H54 (cell line): ENCODE measurements around the gene BANK1.

Experiments used
- DNase-seq: peaks from one replicate; pipeline ENCODE4 v3.0.0; 2011; ENCODE audit warnings: low spot score, mixed read lengths; ENCODE audit not compliant: insufficient read length
- FAIRE-seq: peaks from 3 replicates; lab custom pipeline; 2011; peaks lifted over from hg19 to GRCh38; lab: Jason Lieb, UNC
- POLR2A ChIP-seq: IDR thresholded peaks from 2 replicates; pipeline ENCODE4 v1.6.1; 2011; ENCODE audit warnings: low read depth, mild to moderate bottlenecking, low read length

The BANK1 gene

DNA sequence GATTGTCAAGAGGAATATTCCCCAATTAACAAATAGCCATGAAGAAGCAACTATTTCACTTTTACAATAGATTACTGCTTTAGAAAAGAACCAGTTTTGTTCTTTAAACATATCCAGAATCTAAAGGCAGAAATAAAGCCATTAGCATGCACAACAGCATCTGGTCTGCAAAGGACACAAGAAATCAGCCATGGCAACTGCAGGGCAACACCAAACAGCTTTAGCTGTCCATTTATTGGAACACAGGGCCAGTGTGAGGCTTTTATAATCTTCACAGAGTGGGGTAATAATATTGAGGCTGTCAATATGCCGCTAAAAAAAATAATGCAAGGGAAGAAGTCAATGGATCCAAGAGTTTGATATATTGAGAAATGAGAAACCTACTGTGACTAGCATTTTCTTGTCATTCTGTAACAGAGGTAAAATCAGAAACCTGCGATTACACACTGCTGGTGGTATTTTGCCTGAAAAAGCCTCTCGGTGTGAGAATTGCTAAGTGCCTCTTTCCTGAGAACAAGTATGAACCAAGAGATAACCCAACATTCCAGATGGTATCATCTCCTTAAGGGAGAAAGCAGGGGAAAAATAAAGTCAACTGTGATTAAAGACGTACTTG lies 2.7 kb upstream of the BANK1 start:
- FAIRE-seq (no peak), DNase-seq (no peak)
- TF ChIP-seq POLR2A, result no peak

DNA sequence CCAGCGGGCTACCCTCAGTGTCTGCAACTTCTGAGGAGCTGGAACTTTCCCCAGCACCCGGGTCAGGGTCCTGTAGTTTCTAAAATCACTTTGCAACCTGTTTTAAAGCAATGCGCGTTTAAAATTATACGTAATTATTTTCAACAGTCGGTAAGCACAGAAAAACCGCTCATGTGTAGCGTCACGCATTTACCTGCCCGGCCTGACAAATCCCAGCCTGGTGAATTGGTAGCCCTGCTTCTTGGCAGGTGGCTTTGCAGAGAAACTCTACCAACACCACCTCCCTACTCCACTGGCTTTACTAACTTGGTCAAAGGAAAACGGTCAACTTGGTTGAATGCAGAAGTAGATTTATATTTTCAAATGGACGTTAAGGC lies 640 bp downstream of the BANK1 start:
- DNase-seq, result no peak
- no peak for TF ChIP-seq POLR2A
- FAIRE-seq, result no peak

DNA sequence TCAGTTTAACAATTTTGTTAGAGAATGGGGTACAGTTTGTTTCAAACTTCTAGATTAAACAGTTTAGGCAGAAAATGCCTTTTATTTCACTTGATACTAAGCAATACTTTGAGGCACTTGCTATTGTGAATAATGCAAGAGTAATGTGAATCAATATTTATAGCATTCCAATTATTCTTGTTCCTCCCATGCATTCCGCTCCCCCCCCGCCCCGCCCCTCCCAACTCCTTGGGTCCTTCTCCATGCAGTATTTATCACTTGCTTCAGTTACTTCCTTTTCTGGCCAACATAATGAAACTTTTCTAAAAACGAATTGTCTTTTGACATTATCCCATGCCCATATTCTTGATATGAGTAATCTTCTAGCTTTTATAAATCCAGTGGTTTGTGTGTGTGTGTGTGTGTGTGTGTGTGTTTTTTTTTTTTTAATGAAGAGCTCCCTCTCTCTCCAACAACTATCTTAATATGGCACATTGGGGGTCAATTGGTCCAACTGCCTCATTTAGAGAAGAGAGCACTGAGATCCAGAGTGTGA lies 1.6 kb downstream of the BANK1 start:
- no peak for TF ChIP-seq POLR2A
- DNase-seq (no peak), FAIRE-seq (no peak)

DNA sequence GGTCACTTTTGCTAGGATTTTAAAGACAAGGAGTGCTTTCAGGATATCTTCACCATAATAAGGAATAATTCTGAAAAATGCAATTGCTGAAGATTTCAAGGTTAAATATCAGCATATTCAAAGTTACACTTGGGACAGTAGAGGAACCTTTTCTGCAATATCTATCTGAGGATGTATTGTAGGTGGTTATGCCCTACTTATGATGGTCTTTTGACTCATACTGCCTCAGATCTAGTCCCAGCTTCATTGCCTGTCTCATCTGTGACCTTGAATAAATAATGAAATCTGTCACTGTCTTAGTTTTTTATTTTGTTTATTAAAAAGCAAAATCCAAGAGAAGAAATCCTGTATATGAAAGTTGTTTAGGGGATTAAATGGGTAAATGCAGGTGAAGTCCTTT lies 2.9 kb downstream of the BANK1 start:
- FAIRE-seq (no peak), DNase-seq (no peak)
- no peak for TF ChIP-seq POLR2A

DNA sequence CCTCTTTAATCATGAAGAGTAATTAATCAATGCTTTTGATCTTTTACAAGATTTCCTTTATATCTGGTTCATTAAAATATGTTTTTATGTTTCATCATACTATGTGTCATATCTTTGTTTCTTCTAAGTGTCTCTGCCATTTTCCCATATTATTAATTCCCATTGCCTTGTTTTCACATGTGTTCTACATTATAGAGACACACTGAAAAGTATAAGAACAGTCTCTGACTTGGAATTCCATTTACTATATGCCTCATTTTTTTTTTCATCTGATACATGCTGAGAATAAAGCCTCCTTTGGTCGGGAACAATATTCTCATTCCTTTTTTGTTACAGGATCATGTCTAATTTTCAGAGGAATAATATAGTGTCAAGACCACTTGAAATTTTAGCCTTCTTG lies 4.3 kb downstream of the BANK1 start:
- DNase-seq (no peak), FAIRE-seq (no peak)
- no peak for TF ChIP-seq POLR2A

DNA sequence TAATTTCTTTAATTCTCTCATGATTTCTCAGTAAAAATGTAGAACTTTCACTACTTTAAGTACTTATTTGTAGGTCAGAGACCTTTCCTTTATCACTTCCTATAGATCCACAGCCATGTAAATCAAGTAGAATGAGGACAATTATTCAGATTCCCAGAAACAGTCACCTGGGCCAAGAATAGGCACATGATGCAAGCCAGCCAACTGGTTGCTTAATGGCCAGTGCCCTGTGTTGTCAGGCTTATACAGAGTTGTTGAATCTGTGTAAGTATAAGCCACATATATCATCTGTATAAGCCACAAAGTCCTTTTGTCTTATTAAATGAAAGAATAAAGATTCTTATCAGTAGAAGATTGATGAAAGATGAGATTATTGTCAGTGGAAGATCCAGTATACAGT lies 5.2 kb downstream of the BANK1 start:
- TF ChIP-seq POLR2A, result no peak
- no peak for FAIRE-seq
- no peak for DNase-seq

DNA sequence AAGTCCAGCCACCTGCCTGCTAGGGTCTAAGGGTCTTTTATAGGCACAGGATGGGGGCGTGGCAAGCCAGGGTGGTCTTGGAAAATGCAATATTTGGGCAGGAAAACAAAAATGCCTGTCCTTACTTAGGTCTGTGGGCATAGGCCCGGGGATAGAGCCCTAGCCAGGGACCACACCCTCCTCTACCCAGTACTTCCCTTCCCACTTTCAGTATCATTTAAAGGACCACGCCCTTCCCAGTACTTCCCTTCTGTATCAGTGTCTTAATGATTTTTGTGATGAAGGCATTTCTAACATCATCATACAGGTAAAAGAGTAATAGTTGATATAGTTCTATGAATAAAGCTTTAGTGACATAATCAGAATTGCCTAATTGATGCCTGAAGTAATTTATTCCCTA lies 11.4 kb downstream of the BANK1 start:
- TF ChIP-seq POLR2A, result no peak
- no peak for DNase-seq
- no peak for FAIRE-seq

DNA sequence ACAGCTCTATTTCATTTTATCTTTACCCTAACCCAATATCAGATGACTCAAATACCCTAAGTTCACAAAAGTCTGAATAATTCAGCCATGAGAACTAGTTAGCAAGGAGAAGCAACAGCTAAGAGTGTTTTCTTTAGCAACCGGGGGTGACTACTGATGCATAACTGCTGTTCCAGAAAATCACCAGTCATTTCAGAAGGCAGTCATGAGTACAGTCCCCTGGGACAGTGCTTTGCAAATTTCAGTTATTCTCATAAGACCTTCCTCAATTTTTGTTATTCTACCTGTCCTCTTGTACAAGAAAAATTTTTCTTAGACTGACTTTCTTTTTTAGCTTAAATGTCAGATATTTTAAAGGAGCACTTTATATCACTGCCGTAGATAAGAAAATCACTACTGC lies 16.4 kb downstream of the BANK1 start:
- DNase-seq (no peak), FAIRE-seq (no peak)
- no peak for TF ChIP-seq POLR2A

DNA sequence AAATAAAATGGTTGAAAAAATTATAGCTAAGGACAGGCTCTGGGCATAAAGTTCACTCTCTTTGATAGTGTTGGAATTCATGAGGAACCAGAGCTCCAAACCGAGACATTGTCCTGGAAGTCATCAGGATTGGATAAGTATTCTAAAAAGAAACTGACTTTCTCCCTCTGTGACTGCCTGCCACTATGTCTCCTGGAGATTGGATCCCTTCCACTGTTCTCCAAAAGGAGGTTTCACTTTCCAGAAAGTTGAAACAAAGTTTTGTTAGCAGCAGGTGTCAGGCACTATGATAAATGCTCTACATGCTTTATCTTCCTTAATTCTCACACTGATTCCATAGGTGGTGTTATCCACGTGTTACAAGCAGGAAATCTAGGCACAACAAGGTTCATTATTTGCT lies 16.8 kb downstream of the BANK1 start:
- no peak for FAIRE-seq
- DNase-seq, result no peak
- no peak for TF ChIP-seq POLR2A

DNA sequence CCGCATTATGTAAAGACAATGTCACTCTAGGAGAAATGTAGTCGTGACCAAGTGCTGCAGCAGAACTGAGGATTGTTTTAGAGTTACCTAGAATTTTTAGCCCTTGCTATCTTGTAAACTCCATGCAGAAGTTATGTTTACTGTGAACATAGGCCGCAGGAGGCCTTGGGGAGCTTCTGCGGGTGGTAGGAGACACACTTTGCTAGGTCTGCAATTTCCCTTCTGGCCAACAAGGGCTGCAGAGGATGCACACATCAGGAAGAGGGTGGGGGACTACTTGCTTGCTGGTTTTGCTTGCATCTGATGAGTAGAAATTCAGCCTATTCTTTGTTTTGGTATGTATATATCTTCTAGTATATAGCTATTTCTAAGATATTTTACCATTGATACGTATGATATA lies 23.1 kb downstream of the BANK1 start:
- FAIRE-seq (no peak), DNase-seq (no peak)
- no peak for TF ChIP-seq POLR2A

DNA sequence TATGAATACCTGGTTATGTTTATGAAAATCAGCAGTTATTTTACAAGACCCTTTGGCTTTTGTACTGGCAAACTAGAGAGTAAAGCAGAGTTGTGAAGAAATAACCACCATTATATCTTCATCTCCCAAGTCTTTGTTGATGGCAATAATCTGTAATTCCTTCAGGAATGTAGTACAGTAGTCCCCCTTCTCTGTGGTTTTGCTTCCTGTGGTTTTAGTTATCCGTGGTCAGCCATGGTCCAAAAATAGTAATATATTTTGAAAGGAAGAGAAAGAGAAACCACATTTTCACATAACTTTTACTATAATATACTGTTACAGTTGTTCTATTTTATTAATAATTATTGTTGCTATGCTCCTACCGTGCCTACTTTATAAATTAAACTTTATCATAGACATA lies 27.8 kb downstream of the BANK1 start:
- no peak for FAIRE-seq
- no peak for DNase-seq
- no peak for TF ChIP-seq POLR2A

DNA sequence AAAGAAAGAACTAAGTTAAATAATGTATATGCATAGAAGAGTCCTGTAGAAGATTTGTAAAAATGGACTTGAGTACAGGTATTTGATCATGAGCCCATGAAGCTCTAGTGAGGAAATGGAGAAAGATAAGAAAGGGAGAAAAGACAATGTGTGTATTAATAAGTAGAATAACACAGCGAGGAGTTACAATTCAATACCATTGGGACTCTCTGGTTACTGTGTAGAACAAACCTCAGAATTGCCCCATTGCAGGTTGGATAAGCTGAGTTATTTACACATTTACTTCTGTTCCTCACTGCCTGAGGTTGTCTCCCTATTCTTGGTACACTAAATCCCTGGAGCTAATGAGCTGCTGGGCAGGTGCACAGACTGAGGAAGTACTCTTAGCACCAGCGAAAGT lies 33.3 kb downstream of the BANK1 start:
- FAIRE-seq, result no peak
- no peak for DNase-seq
- TF ChIP-seq POLR2A, result no peak

DNA sequence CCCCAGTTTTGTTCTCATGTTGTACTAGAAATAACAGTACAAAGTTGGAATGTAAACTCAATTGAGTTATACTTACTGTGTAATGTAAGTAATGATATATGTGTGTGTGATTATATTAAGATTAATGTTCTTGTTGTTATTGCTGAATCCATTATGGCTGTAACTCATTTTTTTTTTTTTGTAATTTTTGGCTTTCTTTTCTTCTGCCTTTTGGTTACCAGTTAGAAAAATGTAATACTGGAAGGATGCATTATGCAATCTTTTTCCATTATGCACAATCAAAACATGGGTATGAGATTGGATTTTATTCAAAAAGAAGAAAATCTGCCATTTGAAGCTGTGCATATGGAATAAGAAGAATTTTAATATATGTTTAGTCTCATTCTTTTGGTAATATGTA lies 34.0 kb downstream of the BANK1 start:
- FAIRE-seq, result no peak
- no peak for TF ChIP-seq POLR2A

DNA sequence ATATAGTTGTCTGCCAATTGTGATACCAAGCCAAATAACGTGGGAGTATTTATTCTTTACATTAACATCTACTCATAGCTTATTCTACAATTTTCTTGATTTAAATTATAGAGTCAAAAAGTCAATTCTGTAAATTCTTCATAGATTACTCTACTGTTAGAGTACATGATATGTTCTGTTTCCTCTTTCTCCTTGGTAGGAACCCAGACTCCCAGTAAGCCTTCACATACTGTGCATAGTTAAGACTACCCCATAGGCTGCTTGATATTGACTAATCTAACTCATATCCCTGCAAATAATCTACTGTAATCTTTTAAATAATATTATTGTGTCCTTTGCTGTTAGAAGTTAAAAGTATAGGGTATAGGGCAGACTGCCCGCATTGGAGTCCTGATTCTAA lies 35.4 kb downstream of the BANK1 start:
- FAIRE-seq, result no peak

More for the DNA sequence above, 34.0 kb downstream of the BANK1 start:
- DNase-seq, result no peak

DNA sequence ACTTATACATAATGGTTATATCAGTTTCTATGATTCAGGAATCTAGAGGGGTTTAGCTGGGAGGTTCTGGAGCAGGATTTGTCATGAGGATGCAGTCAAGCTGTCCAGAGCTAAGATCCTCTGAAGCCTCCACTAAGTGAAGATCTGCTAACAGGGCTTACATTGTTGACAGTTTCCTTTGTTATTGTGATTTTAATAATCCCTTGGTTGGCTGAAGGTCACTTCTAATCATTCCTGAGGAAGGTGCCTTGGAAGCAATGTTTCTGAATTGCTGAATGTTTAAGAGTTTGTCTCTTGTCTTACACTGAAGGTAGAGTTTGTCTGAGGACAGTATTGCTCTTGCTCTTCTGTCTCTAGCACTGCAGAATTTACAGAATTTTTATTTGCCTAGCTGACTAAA lies 41.3 kb downstream of the BANK1 start:
- no peak for FAIRE-seq
- no peak for TF ChIP-seq POLR2A
- DNase-seq, result no peak

More for the DNA sequence above, 35.4 kb downstream of the BANK1 start:
- TF ChIP-seq POLR2A, result no peak
- no peak for DNase-seq
